Gastroesophageal sphincter (tissue), 4 donors: ENCODE results near the gene ZFR2. TPM values are rescaled to one million over a fixed set of nuclear protein-coding genes. Genes with fewer than 3 reads are reported as not detected.
"Not testable (repeated sequence)": the region's sequence is repeated elsewhere in the genome, so short reads cannot be mapped to it uniquely, and the experiment has no call there.

ENCODE experiments used
- ATAC-seq: fragments of 150-250 bp; one replicate; pipeline ENCODE4 v1.9.1; 2016; ENCODE audit warnings: mild to moderate bottlenecking, moderate library complexity
- H3K27ac ChIP-seq, 4 donors: fragments of 200-600 bp; sonication (generic) in 3 of 4; 1 replicate in 3 of 4; 2 replicates in 1 of 4; pipeline ENCODE4 v1.5.1; 2016 to 2019
- H3K27me3 ChIP-seq: fragments of 200-600 bp; sonication (generic); one replicate; pipeline ENCODE4 v1.5.1; 2019
- H3K36me3 ChIP-seq, 2 donors: fragments of 200-600 bp; sonication (generic); one replicate each; pipeline ENCODE4 v1.5.1; 2019; ENCODE audit warnings: control low read depth in 1 of 2
- H3K4me1 ChIP-seq, 3 donors: fragments of 200-600 bp; sonication (generic); 1 replicate in 2 of 3; 2 replicates in 1 of 3; pipeline ENCODE4 v1.5.1; 2016 to 2019; ENCODE audit warnings: control low read depth in 2 of 3
- H3K4me3 ChIP-seq, 2 donors: fragments of 200-600 bp; sonication (generic); one replicate each; pipeline ENCODE4 v1.5.1; 2019; ENCODE audit warnings: mild to moderate bottlenecking in 1 of 2, moderate library complexity in 1 of 2
- H3K9me3 ChIP-seq, 3 donors: fragments of 200-600 bp; sonication (generic); one replicate each; pipeline ENCODE4 v1.5.1; 2017 to 2019; ENCODE audit warnings: control low read depth in 2 of 3
- CTCF ChIP-seq, 4 experiments: fragments of 200-600 bp in 2 of 4; fragments of 450-650 bp in 2 of 4; sonication (generic) in 1 of 4; IDR thresholded peaks; one replicate each; pipeline ENCODE4 v1.5.1; 2017 to 2019; ENCODE audit warnings: antibody characterized with exemption in 4 of 4, mild to moderate bottlenecking in 2 of 4, moderate library complexity in 2 of 4
- EP300 ChIP-seq: sonication (generic); formaldehyde crosslinking; IDR thresholded peaks from one replicate; pipeline ENCODE4 v1.6.1; 2017; ENCODE audit warnings: antibody characterized with exemption, mild to moderate bottlenecking
- POLR2A ChIP-seq, 2 donors: fragments of 450-650 bp; IDR thresholded peaks; one replicate each; pipeline ENCODE4 v1.6.1; 2017; ENCODE audit warnings: antibody characterized with exemption in 2 of 2, mild to moderate bottlenecking in 2 of 2, moderate library complexity in 1 of 2
- POLR2AphosphoS5 ChIP-seq: sonication (generic); formaldehyde crosslinking; IDR thresholded peaks from one replicate; pipeline ENCODE4 v1.6.1; 2017; ENCODE audit warnings: antibody characterized with exemption
- WGBS, 2 donors: methylation state at CpG; one replicate each; pipeline ENCODE4 v1.1.5; 2018; ENCODE audit warnings: low coverage in 1 of 2; 5-methylcytosine and 5-hydroxymethylcytosine counted together
- small RNA-seq, 4 donors: library from RNA; depleted of rRNA; stranded (forward); fragments of <200 nt; gene quantifications; one replicate each; pipeline ENCODE3, GENCODE V24; 2016
- total RNA-seq, 4 donors: library from RNA; depleted of rRNA; stranded (reverse); fragments of >200 nt; gene quantifications; one replicate each; pipeline ENCODE4 v1.1.0, GENCODE V29; 2016

Gene ZFR2
- total RNA-seq, 4 donors from 2014 or later = 0.13 TPM; not detected in 3

GRCh38 chr19:3759482-3760254, 109.2 kb downstream of the ZFR2 start:
- Histone ChIP-seq H3K27ac (no peak overlapping the region), H3K27me3 (no peaks in the 10 kb centered on the region), H3K4me3 (no peak overlapping the region), H3K4me1 (peaks cover 0 to 58% (median 22%) of the 10 kb centered on the region in 3 donors), H3K36me3 (peaks cover 0 to 48% of the 10 kb centered on the region in 2 donors), H3K9me3 (no peaks in the 10 kb centered on the region)
- TF ChIP-seq POLR2AphosphoS5 (no peak), CTCF (IDR thresholded peaks at IDR 0.05) (no peak), POLR2A (IDR thresholded peaks at IDR 0.05) (no peak), EP300 (no peak)
- ATAC-seq = no peak
- WGBS, 2 donors = no CpG with 5 or more reads among the region's 19 CpGs

GRCh38 chr19:3758297-3758696, 110.5 kb downstream of the ZFR2 start:
- H3K4me3 ChIP-seq, ATAC-seq, H3K27ac ChIP-seq, H3K27me3 ChIP-seq, H3K9me3 ChIP-seq: not testable (repeated sequence)
- peaks cover 0 to 61% of the 10 kb centered on the region in 2 donors for H3K36me3 ChIP-seq
- peaks cover 0 to 48% (median 21%) of the 10 kb centered on the region in 3 donors for H3K4me1 ChIP-seq
- WGBS, 2 donors = 98% methylated on average over 5 of the region's 13 CpGs; no CpG with 5 or more reads in 1 of the 2 donors

- H3K27me3 ChIP-seq, H3K9me3 ChIP-seq, H3K27ac ChIP-seq, H3K4me3 ChIP-seq, ATAC-seq: not testable (repeated sequence)
- H3K4me1 ChIP-seq = peaks cover 0 to 44% (median 18%) of the 10 kb centered on the region in 3 donors
- H3K36me3 ChIP-seq = peaks cover 0 to 67% of the 10 kb centered on the region in 2 donors
- WGBS, 2 donors = 85 to 94% methylated on average over 1 to 7 of the region's 7 CpGs
These were observed 111.1 kb downstream of the ZFR2 start for GRCh38 chr19:3757705-3758104.

Small RNA genes within 50 kb of the gene (small RNA-seq; reads per million reads assigned to genes)
- 0 reads per million in 4 donors for gene AC005777.1

Other genes with a start within 250 kb of the ZFR2 start
- 10 to 100 TPM; 20.3 to 34.2 (median 28.6) TPM for gene CACTIN, start 242.2 kb downstream of the ZFR2 start, total RNA-seq
- 100 to 1,000 TPM in 1 of 4 donors, 10 to 100 TPM in 3; 50.8 to 165 (median 61.5) TPM for gene PIP5K1C, start 168.6 kb downstream of the ZFR2 start, total RNA-seq
- gene TJP3, start 160.7 kb downstream of the ZFR2 start, total RNA-seq = 1 to 10 TPM in 1 of 4 donors, under 1 TPM in 1, not detected in 2; 0.78 to 3.6 TPM
- 10 to 100 TPM; 12.5 to 30.4 (median 21.3) TPM for gene APBA3, start 107.3 kb downstream of the ZFR2 start, total RNA-seq
- 10 to 100 TPM; 31.8 to 90.1 (median 76.3) TPM for gene MRPL54, start 106.4 kb downstream of the ZFR2 start, total RNA-seq
- gene RAX2, start 96.8 kb downstream of the ZFR2 start, total RNA-seq = not detected
- gene MATK, start 82.7 kb downstream of the ZFR2 start, total RNA-seq = 1 to 10 TPM in 3 of 4 donors, under 1 TPM in 1; 0.47 to 5.0 (median 1.7) TPM
- under 1 TPM in 3 of 4 donors, not detected in 1; 0.07 to 0.67 (median 0.12) TPM for gene ATCAY, start 11.6 kb upstream of the ZFR2 start, total RNA-seq
- 1 to 10 TPM in 2 of 4 donors, under 1 TPM in 1, not detected in 1; 0.69 to 8.6 (median 7.3) TPM for gene NMRK2, start 64.0 kb upstream of the ZFR2 start, total RNA-seq
- gene DAPK3, start 102.1 kb upstream of the ZFR2 start, total RNA-seq = 100 to 1,000 TPM; 192 to 257 (median 235) TPM
- 1,000 to 10,000 TPM; 2,212 to 2,463 (median 2,311) TPM for gene EEF2, start 116.4 kb upstream of the ZFR2 start, total RNA-seq
- 10 to 100 TPM; 15.3 to 26.4 (median 16.8) TPM for gene PIAS4, start 138.7 kb upstream of the ZFR2 start, total RNA-seq
- gene ZBTB7A, start 197.9 kb upstream of the ZFR2 start, total RNA-seq = 100 to 1,000 TPM in 1 of 4 donors, 10 to 100 TPM in 3; 65.6 to 122 (median 82.4) TPM